AG04450 (cell line): ENCODE results near the gene C3AR1. TPM values are rescaled to one million over a fixed set of nuclear protein-coding genes. Genes with fewer than 3 reads are reported as not detected.

Experiments used
- CTCF ChIA-PET: fragments of 300-600, 350-600 bp; formaldehyde crosslinking; extraction: SDS; loops from one replicate; lab custom pipeline; 2022; ENCODE audit warnings: antibody characterized with exemption, inconsistent platforms; lab: Charles Lee
- POLR2A ChIA-PET: fragments of 350-600 bp; formaldehyde crosslinking; extraction: SDS; loops from one replicate; lab custom pipeline; 2021; ENCODE audit warnings: antibody characterized with exemption, inconsistent platforms; lab: Yijun Ruan, JAX
- DNase-seq: peaks from one replicate; pipeline ENCODE4 v3.0.0-alpha.2; 2011; ENCODE audit warnings: low read depth, low spot score
- H3K27ac ChIP-seq: one replicate; pipeline ENCODE4 v1.5.1; 2012; ENCODE audit warnings: low read depth, low read length, control low read depth
- H3K27me3 ChIP-seq: one replicate; pipeline ENCODE4 v1.6.0; 2012; ENCODE audit warnings: low read length; ENCODE audit not compliant: control insufficient read depth, insufficient read depth
- H3K4me3 ChIP-seq: 2 replicates; pipeline ENCODE4 v1.5.1; 2011; ENCODE audit warnings: mild to moderate bottlenecking, low read depth, low read length, control low read depth
- H3K9me3 ChIP-seq: 2 replicates; pipeline ENCODE4 v1.5.1; 2012; ENCODE audit warnings: low read length; ENCODE audit not compliant: control insufficient read depth, insufficient read depth
- polyA plus RNA-seq: library from polyadenylated mRNA; depleted of rRNA; stranded (reverse); fragments of >200 nt; gene quantifications from 2 replicates; pipeline ENCODE4 v1.2.3, GENCODE V29; 2011
- TF ChIP-seq, protein P1 (sequence below): IDR thresholded peaks from 2 replicates; pipeline ENCODE4 v1.5.1; 2011; ENCODE audit warnings: low read depth, low read length, control low read depth, inconsistent platforms

The C3AR1 gene
- polyA plus RNA-seq, 1 experiment = 0.71 TPM

- POLR2A ChIA-PET = no interaction called here
- CTCF ChIA-PET = no interaction called here
- H3K27me3 ChIP-seq = no peaks in the 10 kb centered on the region
- no peak for DNase-seq
- no peak overlapping the region for H3K4me3 ChIP-seq
- TF ChIP-seq, protein P1, sequence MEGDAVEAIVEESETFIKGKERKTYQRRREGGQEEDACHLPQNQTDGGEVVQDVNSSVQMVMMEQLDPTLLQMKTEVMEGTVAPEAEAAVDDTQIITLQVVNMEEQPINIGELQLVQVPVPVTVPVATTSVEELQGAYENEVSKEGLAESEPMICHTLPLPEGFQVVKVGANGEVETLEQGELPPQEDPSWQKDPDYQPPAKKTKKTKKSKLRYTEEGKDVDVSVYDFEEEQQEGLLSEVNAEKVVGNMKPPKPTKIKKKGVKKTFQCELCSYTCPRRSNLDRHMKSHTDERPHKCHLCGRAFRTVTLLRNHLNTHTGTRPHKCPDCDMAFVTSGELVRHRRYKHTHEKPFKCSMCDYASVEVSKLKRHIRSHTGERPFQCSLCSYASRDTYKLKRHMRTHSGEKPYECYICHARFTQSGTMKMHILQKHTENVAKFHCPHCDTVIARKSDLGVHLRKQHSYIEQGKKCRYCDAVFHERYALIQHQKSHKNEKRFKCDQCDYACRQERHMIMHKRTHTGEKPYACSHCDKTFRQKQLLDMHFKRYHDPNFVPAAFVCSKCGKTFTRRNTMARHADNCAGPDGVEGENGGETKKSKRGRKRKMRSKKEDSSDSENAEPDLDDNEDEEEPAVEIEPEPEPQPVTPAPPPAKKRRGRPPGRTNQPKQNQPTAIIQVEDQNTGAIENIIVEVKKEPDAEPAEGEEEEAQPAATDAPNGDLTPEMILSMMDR = no peak
- H3K9me3 ChIP-seq = no peaks in the 10 kb centered on the region
- H3K27ac ChIP-seq = no peak overlapping the region
Observed at GRCh38 chr12:8052679-8053078, 13.5 kb downstream of the C3AR1 start.

- no peak overlapping the region for H3K27ac ChIP-seq
- TF ChIP-seq, protein P1 = no peak
- no peak for DNase-seq
- ChIA-PET CTCF (interaction anchor here (0.6 to 2.5 kb wide), 3 partner anchors 27 to 246 kb away, joined by 3 to 10 read pairs (median 3); no protein-coding TSS in a partner anchor), POLR2A (no interaction called here)
- no peak overlapping the region for H3K4me3 ChIP-seq
- no peaks in the 10 kb centered on the region for H3K9me3 ChIP-seq
- no peaks in the 10 kb centered on the region for H3K27me3 ChIP-seq
Observed at GRCh38 chr12:8050600-8051250, 15.4 kb downstream of the C3AR1 start.

DNA sequence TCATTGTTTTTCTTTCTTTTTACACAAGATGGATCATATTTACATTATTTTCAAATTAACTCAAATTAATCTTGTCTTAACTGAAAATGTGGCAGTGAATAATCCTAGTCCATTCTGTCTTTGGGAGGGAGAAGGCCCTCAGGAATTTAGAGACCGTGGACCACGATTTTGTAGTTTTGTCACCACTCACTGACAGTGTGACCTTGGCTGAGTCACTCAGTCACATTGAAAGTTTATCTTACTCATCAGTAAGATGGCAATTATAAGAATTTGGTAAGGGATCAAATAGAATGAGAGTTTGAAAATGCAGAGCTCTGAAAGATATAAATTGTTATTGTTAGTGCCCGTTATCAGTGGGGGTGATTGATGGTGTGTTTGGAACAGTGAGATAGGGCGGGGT, 17.3 kb downstream of the C3AR1 start:
- Histone ChIP-seq H3K9me3 (no peaks in the 10 kb centered on the region), H3K4me3 (no peak overlapping the region), H3K27ac (no peak overlapping the region), H3K27me3 (no peaks in the 10 kb centered on the region)
- ChIA-PET POLR2A (no interaction called here), CTCF (interaction anchor here (0.5 to 5.4 kb wide), 5 partner anchors 9 to 27 kb away, joined by 3 to 113 read pairs (median 4); partner anchors contain the start of gene C3AR1)
- DNase-seq = no peak
- TF ChIP-seq, protein P1 = no peak

GRCh38 chr12:8047842-8048241, 18.3 kb downstream of the C3AR1 start:
- Histone ChIP-seq H3K4me3 (no peak overlapping the region), H3K27me3 (no peaks in the 10 kb centered on the region), H3K9me3 (no peaks in the 10 kb centered on the region), H3K27ac (no peak overlapping the region)
- ChIA-PET POLR2A (no interaction called here), CTCF (interaction anchor here (1.2 to 5.4 kb wide), 2 partner anchors 10 to 28 kb away, joined by 4 to 113 read pairs; no protein-coding TSS in a partner anchor)
- DNase-seq = no peak
- TF ChIP-seq, protein P1 = no peak
